ENCODE data around the gene ITPKB.

ITPKB gene

DNA sequence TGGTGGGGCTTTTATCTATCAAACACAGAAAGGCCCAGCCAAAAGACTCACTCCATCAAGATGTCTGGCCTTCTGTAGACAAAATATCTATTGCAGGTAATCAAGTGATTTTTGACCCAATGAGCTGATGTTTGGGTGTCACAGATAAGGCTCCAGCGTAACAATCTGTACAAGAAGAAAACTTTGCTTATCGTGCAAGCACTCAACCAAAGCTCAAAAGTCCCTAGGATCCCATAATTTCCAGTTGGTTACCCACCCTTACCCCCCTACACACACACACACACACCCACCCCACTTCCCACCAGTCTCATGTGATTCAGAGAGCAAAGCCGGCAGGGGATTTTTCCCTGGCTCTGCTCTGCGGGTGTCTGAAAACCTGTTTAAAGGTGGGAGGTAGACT is 5.8 kb downstream of the ITPKB start:
- Histone ChIP-seq H3K36me3 (replicated peaks) (no peaks in the 10 kb centered on the region), H3K27ac (no peak overlapping the region), H3K4me3 (ENCODE audit: low read depth, low read length) (no peak overlapping the region), H3K27me3 (replicated peaks) (no peaks in the 10 kb centered on the region)
- in situ Hi-C loops (cut with HindIII; ENCODE audit: low pct_ligation_motif_present, low sequenced_read_pairs) = no loop called here
- TF ChIP-seq, protein P1, sequence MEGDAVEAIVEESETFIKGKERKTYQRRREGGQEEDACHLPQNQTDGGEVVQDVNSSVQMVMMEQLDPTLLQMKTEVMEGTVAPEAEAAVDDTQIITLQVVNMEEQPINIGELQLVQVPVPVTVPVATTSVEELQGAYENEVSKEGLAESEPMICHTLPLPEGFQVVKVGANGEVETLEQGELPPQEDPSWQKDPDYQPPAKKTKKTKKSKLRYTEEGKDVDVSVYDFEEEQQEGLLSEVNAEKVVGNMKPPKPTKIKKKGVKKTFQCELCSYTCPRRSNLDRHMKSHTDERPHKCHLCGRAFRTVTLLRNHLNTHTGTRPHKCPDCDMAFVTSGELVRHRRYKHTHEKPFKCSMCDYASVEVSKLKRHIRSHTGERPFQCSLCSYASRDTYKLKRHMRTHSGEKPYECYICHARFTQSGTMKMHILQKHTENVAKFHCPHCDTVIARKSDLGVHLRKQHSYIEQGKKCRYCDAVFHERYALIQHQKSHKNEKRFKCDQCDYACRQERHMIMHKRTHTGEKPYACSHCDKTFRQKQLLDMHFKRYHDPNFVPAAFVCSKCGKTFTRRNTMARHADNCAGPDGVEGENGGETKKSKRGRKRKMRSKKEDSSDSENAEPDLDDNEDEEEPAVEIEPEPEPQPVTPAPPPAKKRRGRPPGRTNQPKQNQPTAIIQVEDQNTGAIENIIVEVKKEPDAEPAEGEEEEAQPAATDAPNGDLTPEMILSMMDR (IDR thresholded peaks at IDR 0.05; ENCODE audit: low read depth, low read length, missing control alignments) = no peak
- no peak for DNase-seq

DNA sequence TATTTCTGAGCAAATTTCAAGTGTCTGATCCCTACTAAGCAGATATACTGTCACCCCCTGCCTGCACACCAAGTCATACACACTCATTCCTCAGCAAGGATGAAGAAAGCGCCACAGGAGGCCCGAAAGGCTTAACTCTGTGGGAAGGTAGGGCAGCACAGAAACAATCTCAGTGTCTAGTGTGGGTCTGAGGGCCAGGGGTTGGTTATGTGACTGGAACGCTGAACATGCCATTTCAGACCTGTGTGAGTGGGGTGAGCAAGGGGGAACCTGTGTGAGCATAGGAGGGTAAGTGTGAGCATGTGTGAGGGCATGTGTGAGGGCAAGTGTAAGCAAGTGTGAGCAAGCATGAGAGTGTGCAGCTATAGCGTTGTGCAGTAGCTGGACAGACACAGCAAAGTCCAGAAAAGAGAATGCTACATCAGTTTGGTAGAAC is 6.2 kb downstream of the ITPKB start:
- in situ Hi-C loops (cut with HindIII; ENCODE audit: low pct_ligation_motif_present, low sequenced_read_pairs) = no loop called here
- TF ChIP-seq, protein P1 (IDR thresholded peaks at IDR 0.05; ENCODE audit: low read depth, low read length, missing control alignments) = no peak
- Histone ChIP-seq H3K4me3 (ENCODE audit: low read depth, low read length) (no peak overlapping the region), H3K27me3 (replicated peaks) (no peaks in the 10 kb centered on the region), H3K36me3 (replicated peaks) (no peaks in the 10 kb centered on the region), H3K27ac (no peak overlapping the region)
- DNase-seq = no peak

DNA sequence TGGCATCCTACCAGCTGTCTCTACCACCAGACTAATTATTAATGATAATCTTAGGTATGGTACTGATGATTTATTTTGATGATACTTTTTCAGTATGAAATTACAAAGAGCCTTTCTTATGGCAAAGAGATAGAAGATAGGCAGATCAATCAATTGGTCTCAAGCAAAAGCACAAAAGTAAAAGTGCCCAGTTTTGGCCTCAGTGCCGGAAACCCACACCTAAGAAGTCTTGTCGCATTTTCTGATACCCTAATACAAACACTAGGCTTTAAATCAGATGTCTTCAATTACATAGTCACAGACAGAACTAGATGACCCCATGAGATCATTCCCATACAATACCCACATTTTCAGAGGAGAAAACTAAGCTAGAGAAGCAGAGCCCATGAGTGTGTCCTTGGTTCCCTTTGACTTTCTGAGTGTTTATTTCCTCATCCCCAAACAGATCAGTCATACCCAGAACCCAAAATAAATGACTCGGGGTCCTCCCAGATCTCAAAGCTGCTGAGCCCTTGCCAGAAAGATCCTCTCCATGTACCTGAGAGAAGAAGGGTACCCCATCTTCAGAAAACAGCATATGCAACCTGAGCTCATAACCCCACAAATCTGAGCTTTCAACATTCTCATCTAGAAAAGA is 7.7 kb downstream of the ITPKB start:
- Histone ChIP-seq H3K27me3 (replicated peaks) (no peaks in the 10 kb centered on the region), H3K36me3 (replicated peaks) (no peaks in the 10 kb centered on the region), H3K27ac (no peak overlapping the region), H3K4me3 (ENCODE audit: low read depth, low read length) (no peak overlapping the region)
- in situ Hi-C loops (cut with HindIII; ENCODE audit: low pct_ligation_motif_present, low sequenced_read_pairs) = no loop called here
- DNase-seq = no peak
- TF ChIP-seq, protein P1 (IDR thresholded peaks at IDR 0.05; ENCODE audit: low read depth, low read length, missing control alignments) = no peak

DNA sequence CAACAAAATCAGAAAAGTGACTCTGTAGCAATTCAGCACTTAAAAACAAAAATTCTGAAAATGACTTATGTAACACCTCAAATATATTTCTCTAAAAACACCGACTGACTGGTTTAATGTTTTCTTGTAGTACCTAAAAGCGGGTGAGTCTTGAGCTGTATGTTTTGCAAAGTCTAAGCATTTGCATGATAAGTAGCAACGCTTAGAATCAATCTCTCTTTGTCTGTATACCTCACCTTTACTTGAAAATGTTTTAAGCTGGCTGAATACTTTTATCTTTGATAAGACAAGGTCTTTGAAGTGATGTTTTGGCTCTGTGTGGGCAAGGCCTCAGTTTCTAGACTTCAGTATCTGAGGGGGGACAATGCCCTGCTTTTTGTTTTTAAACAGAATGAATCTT is 8.2 kb downstream of the ITPKB start:
- H3K27me3 ChIP-seq (replicated peaks) = no peaks in the 10 kb centered on the region
- DNase-seq = no peak
- in situ Hi-C loops (cut with HindIII; ENCODE audit: low pct_ligation_motif_present, low sequenced_read_pairs) = no loop called here
- no peak overlapping the region for H3K27ac ChIP-seq
- TF ChIP-seq, protein P1 (IDR thresholded peaks at IDR 0.05; ENCODE audit: low read depth, low read length, missing control alignments) = no peak
- H3K4me3 ChIP-seq (ENCODE audit: low read depth, low read length) = no peak overlapping the region
- no peaks in the 10 kb centered on the region for H3K36me3 ChIP-seq (replicated peaks)

DNA sequence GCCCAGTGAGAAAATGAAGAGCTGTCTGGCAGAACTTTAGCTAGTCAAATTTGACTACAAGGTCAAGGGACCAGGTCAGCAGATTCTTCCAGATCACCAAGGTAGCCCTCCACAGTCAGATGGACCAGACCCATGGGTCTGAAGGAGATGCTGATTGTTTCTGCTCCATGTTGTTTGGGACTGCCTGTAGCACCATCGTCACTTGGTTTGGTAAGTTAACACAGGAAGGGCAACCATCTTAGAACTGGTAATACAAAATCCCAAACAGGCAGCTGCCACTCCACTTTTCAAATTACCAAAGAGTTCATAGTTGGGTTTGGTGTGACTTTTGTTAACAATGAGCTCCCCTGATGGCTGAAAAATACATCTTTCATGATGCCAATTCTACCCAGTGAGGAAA is 9.0 kb downstream of the ITPKB start:
- Histone ChIP-seq H3K4me3 (ENCODE audit: low read depth, low read length) (no peak overlapping the region), H3K27ac (no peak overlapping the region), H3K27me3 (replicated peaks) (no peaks in the 10 kb centered on the region), H3K36me3 (replicated peaks) (no peaks in the 10 kb centered on the region)
- no peak for DNase-seq
- TF ChIP-seq, protein P1 (IDR thresholded peaks at IDR 0.05; ENCODE audit: low read depth, low read length, missing control alignments) = no peak
- in situ Hi-C loops (cut with HindIII; ENCODE audit: low pct_ligation_motif_present, low sequenced_read_pairs) = no loop called here

DNA sequence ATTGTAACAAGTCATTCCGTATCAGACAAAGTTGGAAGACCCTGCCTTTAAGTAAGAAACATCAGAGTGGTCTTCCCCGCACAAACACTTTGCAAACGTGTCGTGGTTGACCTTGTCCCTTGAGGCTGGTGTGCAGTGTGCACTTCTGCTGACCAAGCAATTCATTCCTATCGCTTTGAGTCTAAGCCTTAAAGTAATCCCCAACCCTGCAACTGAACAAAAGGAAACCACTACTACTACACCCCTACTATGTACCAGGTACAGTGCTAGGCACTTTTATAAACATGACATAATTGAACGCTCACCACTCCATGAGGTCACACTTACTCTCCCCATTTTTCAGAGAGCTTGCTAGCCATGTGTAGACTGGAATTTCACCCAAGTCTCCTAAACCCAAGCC is 10.6 kb downstream of the ITPKB start:
- TF ChIP-seq, protein P1 (IDR thresholded peaks at IDR 0.05; ENCODE audit: low read depth, low read length, missing control alignments) = no peak
- in situ Hi-C loops (cut with HindIII; ENCODE audit: low pct_ligation_motif_present, low sequenced_read_pairs) = no loop called here
- H3K36me3 ChIP-seq (replicated peaks) = no peaks in the 10 kb centered on the region
- no peak overlapping the region for H3K4me3 ChIP-seq (ENCODE audit: low read depth, low read length)
- DNase-seq = no peak
- H3K27me3 ChIP-seq (replicated peaks) = no peaks in the 10 kb centered on the region
- no peak overlapping the region for H3K27ac ChIP-seq

Measured in brain microvascular endothelial cell (primary cell).